Esophagus muscularis mucosa (tissue), 4 donors: Measurements from ENCODE around the gene BCAS1.

Source experiments
- CTCF ChIP-seq, 3 experiments: fragments of 200-600 bp in 2 of 3; fragments of 450-650 bp in 1 of 3; sonication (generic) in 2 of 3; IDR thresholded peaks; one replicate each; pipeline ENCODE4 v1.5.1; 2017 to 2019; ENCODE audit warnings: antibody characterized with exemption in 3 of 3, mild to moderate bottlenecking in 2 of 3, moderate library complexity in 1 of 3
- EP300 ChIP-seq: sonication (generic); formaldehyde crosslinking; IDR thresholded peaks from one replicate; pipeline ENCODE4 v1.6.1; 2017; ENCODE audit warnings: antibody characterized with exemption
- POLR2A ChIP-seq: fragments of 450-650 bp; IDR thresholded peaks from one replicate; pipeline ENCODE4 v1.6.1; 2017; ENCODE audit warnings: antibody characterized with exemption, moderate library complexity, mild to moderate bottlenecking, low read depth
- POLR2AphosphoS5 ChIP-seq, 2 donors: sonication (generic); formaldehyde crosslinking; IDR thresholded peaks; one replicate each; pipeline ENCODE4 v1.6.1; 2017; ENCODE audit warnings: antibody characterized with exemption in 2 of 2

GRCh38 chr20:54115172-54115854 lies 44.9 kb upstream of the BCAS1 start:
- TF ChIP-seq POLR2A, result no peak
- TF ChIP-seq CTCF (IDR thresholded peaks at IDR 0.05), result no peak
- TF ChIP-seq POLR2AphosphoS5 (IDR thresholded peaks at IDR 0.05), result no peak
- TF ChIP-seq EP300, result no peak
